ENCODE measurements around the gene RPP25L. TPM values are rescaled to one million over a fixed set of nuclear protein-coding genes. Genes with fewer than 3 reads are reported as not detected.

Gene RPP25L
- total and polyA plus RNA-seq, 2 of the 4 experiments (the other 2 are of a cell fraction) = 20.4 to 26.3 TPM

DNA sequence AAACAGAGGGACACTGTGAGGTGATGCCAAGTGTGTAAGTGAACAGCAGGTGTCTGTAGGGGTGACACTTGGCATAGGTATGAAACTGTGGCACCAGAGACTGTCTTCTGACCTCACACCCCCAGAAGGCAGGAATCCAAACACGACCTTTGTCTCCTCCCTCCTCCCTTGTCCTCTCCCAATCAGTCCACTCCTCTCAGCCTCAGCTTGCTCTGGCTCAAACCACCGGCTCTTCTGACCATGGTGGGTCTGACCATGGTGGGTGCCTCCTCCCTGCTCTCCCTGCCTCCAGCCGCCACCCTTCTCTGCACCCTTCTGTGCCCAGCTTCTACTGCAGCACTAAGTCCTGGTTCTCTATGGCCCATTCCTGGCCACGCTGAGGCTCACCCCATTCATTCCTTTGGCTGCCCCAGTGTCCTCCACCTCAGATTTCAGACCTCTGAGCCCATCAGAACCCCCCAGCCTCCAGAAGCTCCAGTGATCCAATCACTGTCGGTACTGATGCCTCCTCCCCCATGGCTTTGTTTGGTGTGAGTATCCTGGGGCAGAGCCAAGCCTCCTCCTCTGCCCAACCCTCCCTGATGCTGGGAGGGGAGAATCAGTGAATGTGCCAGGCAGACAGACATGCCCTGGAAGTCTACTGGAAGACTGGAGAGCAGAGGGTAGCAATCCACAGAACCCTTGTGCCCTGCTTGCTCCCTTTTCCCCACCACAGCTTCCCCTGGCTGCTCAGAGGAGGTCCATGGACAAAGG is 18.7 kb upstream of the RPP25L start:
- peaks cover 55% of the 10 kb centered on the region for H3K27me3 ChIP-seq (ENCODE audit: control insufficient read depth, insufficient read depth, low read length)
- CTCF ChIA-PET = no interaction called here
- intact Hi-C loops (cut with micrococcal nuclease) = no loop called here
- TF ChIP-seq RAD21 (IDR thresholded peaks at IDR 0.05; ENCODE audit: low read length) = no peak
- TF ChIP-seq MXI1 (IDR thresholded peaks at IDR 0.05; ENCODE audit: borderline replicate concordance, low read depth, low read length) = no peak
- no peak for TF ChIP-seq ELK1 (IDR thresholded peaks at IDR 0.05; ENCODE audit: borderline replicate concordance, low read depth, low read length)
- no peak for TF ChIP-seq FOS (IDR thresholded peaks at IDR 0.05; ENCODE audit: low read depth, low read length)
- TF ChIP-seq CEBPB (IDR thresholded peaks at IDR 0.05; ENCODE audit: low read depth, low read length) = no peak
- TF ChIP-seq NFE2L2 (IDR thresholded peaks at IDR 0.05; ENCODE audit: low read depth, low read length) = no peak
- no peak for TF ChIP-seq POLR2A (IDR thresholded peaks at IDR 0.05; ENCODE audit: low read depth, low read length)
- TF ChIP-seq RFX5 (IDR thresholded peaks at IDR 0.05; ENCODE audit: low read depth, low read length) = no peak
- TF ChIP-seq MAZ (IDR thresholded peaks at IDR 0.05; ENCODE audit: borderline replicate concordance, low read depth, low read length) = no peak
- TF ChIP-seq, protein P1, sequence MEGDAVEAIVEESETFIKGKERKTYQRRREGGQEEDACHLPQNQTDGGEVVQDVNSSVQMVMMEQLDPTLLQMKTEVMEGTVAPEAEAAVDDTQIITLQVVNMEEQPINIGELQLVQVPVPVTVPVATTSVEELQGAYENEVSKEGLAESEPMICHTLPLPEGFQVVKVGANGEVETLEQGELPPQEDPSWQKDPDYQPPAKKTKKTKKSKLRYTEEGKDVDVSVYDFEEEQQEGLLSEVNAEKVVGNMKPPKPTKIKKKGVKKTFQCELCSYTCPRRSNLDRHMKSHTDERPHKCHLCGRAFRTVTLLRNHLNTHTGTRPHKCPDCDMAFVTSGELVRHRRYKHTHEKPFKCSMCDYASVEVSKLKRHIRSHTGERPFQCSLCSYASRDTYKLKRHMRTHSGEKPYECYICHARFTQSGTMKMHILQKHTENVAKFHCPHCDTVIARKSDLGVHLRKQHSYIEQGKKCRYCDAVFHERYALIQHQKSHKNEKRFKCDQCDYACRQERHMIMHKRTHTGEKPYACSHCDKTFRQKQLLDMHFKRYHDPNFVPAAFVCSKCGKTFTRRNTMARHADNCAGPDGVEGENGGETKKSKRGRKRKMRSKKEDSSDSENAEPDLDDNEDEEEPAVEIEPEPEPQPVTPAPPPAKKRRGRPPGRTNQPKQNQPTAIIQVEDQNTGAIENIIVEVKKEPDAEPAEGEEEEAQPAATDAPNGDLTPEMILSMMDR (conservative IDR thresholded peaks at IDR 0.05; ENCODE audit: low read depth, low read length) = no peak
- no peak for TF ChIP-seq CHD1 (IDR thresholded peaks at IDR 0.05; ENCODE audit: low read depth, low read length)
- TF ChIP-seq RCOR1 (IDR thresholded peaks at IDR 0.05; ENCODE audit: insufficient replicate concordance, low read length) = no peak
- no peak for TF ChIP-seq MAFK (IDR thresholded peaks at IDR 0.05; ENCODE audit: low read depth, low read length)
- TF ChIP-seq, protein P2, sequence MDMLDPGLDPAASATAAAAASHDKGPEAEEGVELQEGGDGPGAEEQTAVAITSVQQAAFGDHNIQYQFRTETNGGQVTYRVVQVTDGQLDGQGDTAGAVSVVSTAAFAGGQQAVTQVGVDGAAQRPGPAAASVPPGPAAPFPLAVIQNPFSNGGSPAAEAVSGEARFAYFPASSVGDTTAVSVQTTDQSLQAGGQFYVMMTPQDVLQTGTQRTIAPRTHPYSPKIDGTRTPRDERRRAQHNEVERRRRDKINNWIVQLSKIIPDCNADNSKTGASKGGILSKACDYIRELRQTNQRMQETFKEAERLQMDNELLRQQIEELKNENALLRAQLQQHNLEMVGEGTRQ (IDR thresholded peaks at IDR 0.05; ENCODE audit: low read depth, low read length) = no peak
- no peak for TF ChIP-seq BHLHE40 (IDR thresholded peaks at IDR 0.05; ENCODE audit: low read depth, low read length)

More for the DNA sequence above, 18.7 kb upstream of the RPP25L start:
- Histone ChIP-seq H4K8ac (ENCODE audit: low read depth in 2 of 2, low read length in 2 of 2) (no peak overlapping the region), H4K5ac (ENCODE audit: low read depth, low read length) (no peak overlapping the region), H3K79me1 (ENCODE audit: low read depth in 1 of 2, low read length in 2 of 2) (peaks cover under 1 to 15% of the 10 kb centered on the region in 2 experiments; a peak in 3 of 4 replicates), H3K9me3 (ENCODE audit: control insufficient read depth, insufficient read depth, low read length) (no peaks in the 10 kb centered on the region), H4K20me1 (ENCODE audit: insufficient read depth, low read length) (peaks cover 9% of the 10 kb centered on the region; the same call in 1 of the 2 replicates), H3K9ac (ENCODE audit: low read depth, low read length) (no peak overlapping the region), H3K4me3 (ENCODE audit: insufficient read depth, low read depth, low read length) (no peak overlapping the region), H3K56ac (ENCODE audit: extremely low read depth, insufficient read depth, low read length) (no peak overlapping the region), H3K4ac (ENCODE audit: low read depth, low read length) (no peak overlapping the region), H2BK120ac (ENCODE audit: low read depth, low read length) (no peak overlapping the region), H3K4me1 (ENCODE audit: control insufficient read depth, insufficient read depth, low read length) (0 out of 2 replicates have a peak, but pooled peaks cover 2% of the 10 kb centered on the region), H3K27ac (ENCODE audit: insufficient read depth, low read length) (no peak overlapping the region), H2BK15ac (ENCODE audit: low read depth, low read length) (no peak overlapping the region), H2AK9ac (replicated peaks; ENCODE audit: low read depth, low read length, poor library complexity) (no peak overlapping the region), H2AFZ (replicated peaks; ENCODE audit: low read length, poor library complexity) (no peak overlapping the region), H3K18ac (ENCODE audit: low read depth, low read length) (no peak overlapping the region), H2AK5ac (ENCODE audit: low read depth, low read length) (no peak overlapping the region), H3K9me1 (ENCODE audit: insufficient read depth, low read length) (0 out of 2 replicates have a peak, but pooled peaks cover 4% of the 10 kb centered on the region), H2BK5ac (ENCODE audit: low read depth, low read length, poor library complexity, severe bottlenecking) (no peak overlapping the region), H3K4me2 (ENCODE audit: low read depth, low read length) (no peak overlapping the region), H3K14ac (replicated peaks; ENCODE audit: low read depth, low read length) (no peak overlapping the region), H2BK20ac (ENCODE audit: low read depth, low read length) (no peak overlapping the region), H3K36me3 (ENCODE audit: control insufficient read depth, insufficient read depth, low read length) (peaks cover 5% of the 10 kb centered on the region; the same call in 1 of the 2 replicates), H3K23ac (ENCODE audit: low read depth, low read length) (no peak overlapping the region; the same call in 1 of the 2 replicates), H4K91ac (ENCODE audit: insufficient read depth, low read depth, low read length) (no peak overlapping the region)
- dilution Hi-C loops (cut with HindIII; ENCODE audit: low sequenced_read_pairs, unreplicated experiment) (no loop called here), in situ Hi-C loops (cut with MboI; ENCODE audit: low sequenced_read_pairs) (no loop called here)
- 33% methylated on average over 2 of the region's 5 CpGs; no CpG with 5 or more reads in 1 of the 2 experiments for WGBS, 2 experiments (ENCODE audit: extremely low coverage in 2 of 2, insufficient read length in 1 of 2)
- ATAC-seq (ENCODE audit: low read depth) (no peak), DNase-seq (no peak)
- POLR2A ChIA-PET (ENCODE audit: unreplicated experiment) = no interaction called here
- no TSS peak for BruUV-seq (replicated peaks)

Data from IMR-90 (cell line).